H1 (cell line): ENCODE measurements around the gene GALNTL6. TPM values are rescaled to one million over a fixed set of nuclear protein-coding genes. Genes with fewer than 3 reads are reported as not detected.

Experiments used
- CTCF ChIA-PET: fragments of 300-600 bp; sonication (Branson Sonifier 250); formaldehyde crosslinking; loops from one replicate; lab custom pipeline; 2021; ENCODE audit not compliant: partially characterized antibody; lab: Charles Lee
- POLR2A ChIA-PET: fragments of 300-600 bp; sonication (Branson Sonifier 250); formaldehyde crosslinking; loops from one replicate; lab custom pipeline; 2021; ENCODE audit warnings: inconsistent platforms; ENCODE audit not compliant: partially characterized antibody; lab: Charles Lee
- DNase-seq, 2 experiments: peaks; one replicate each; pipeline versions ENCODE4 v3.0.0 to v3.0.0-alpha.2; 2010 to 2022; ENCODE audit warnings: low spot score in 2 of 2, low read depth in 1 of 2, mixed read lengths in 1 of 2
- FAIRE-seq: peaks from 2 replicates; lab custom pipeline; 2011; peaks lifted over from hg19 to GRCh38; lab: Jason Lieb, UNC
- H2AFZ ChIP-seq: 2 replicates; pipeline ENCODE4 v1.8.1; 2012; ENCODE audit warnings: low read length, inconsistent platforms
- H2AK5ac ChIP-seq: 2 replicates; pipeline ENCODE4 v1.6.1; 2013; ENCODE audit warnings: low read depth, low read length
- H2BK120ac ChIP-seq: replicated peaks from 2 replicates; pipeline ENCODE3; 2013; ENCODE audit warnings: low read depth, low read length, inconsistent platforms
- H2BK12ac ChIP-seq: 2 replicates; pipeline ENCODE4 v1.6.1; 2013; ENCODE audit warnings: low read depth, low read length
- H2BK15ac ChIP-seq: 2 replicates; pipeline ENCODE4 v1.6.1; 2013; ENCODE audit warnings: low read length
- H2BK20ac ChIP-seq: 2 replicates; pipeline ENCODE4 v1.6.1; 2013; ENCODE audit warnings: low read length
- H2BK5ac ChIP-seq: 2 replicates; pipeline ENCODE4 v1.6.1; 2013; ENCODE audit warnings: low read depth, low read length
- H3K14ac ChIP-seq: 2 replicates; pipeline ENCODE4 v1.6.1; 2013; ENCODE audit warnings: inconsistent platforms; ENCODE audit not compliant: insufficient read length
- H3K18ac ChIP-seq: 2 replicates; pipeline ENCODE4 v1.6.1; 2013; ENCODE audit warnings: low read length; ENCODE audit errors: extremely low read depth
- H3K23ac ChIP-seq: 2 replicates; pipeline ENCODE4 v1.6.1; 2013; ENCODE audit warnings: inconsistent platforms; ENCODE audit not compliant: insufficient read length
- H3K23me2 ChIP-seq: 2 replicates; pipeline ENCODE4 v1.6.1; 2013; ENCODE audit warnings: low read depth, low read length
- H3K27ac ChIP-seq: 2 replicates; pipeline ENCODE4 v1.6.1; 2011; ENCODE audit warnings: low read depth, low read length, inconsistent platforms
- H3K27me3 ChIP-seq, 4 experiments: replicated peaks in 1 of 4; 1 replicate in 1 of 4; 2 replicates in 3 of 4; pipeline versions ENCODE4 v1.6.1 to v1.8.1; 2011 to 2013; ENCODE audit warnings: low read length in 3 of 4, mild to moderate bottlenecking in 3 of 4, inconsistent platforms in 2 of 4, mixed read lengths in 2 of 4, moderate library complexity in 1 of 4; ENCODE audit not compliant: control insufficient read depth in 3 of 4, insufficient read depth in 3 of 4; ENCODE audit errors: extremely low read depth in 1 of 4
- H3K36me3 ChIP-seq, 4 experiments: 2 replicates each; pipeline versions ENCODE4 v1.6.1 to v1.8.1; 2011 to 2013; ENCODE audit warnings: mild to moderate bottlenecking in 4 of 4, low read length in 3 of 4, moderate library complexity in 2 of 4, control low read depth in 1 of 4, inconsistent platforms in 1 of 4; ENCODE audit not compliant: insufficient read depth in 4 of 4, control insufficient read depth in 2 of 4
- H3K4ac ChIP-seq: replicated peaks from 2 replicates; pipeline ENCODE3; 2013; ENCODE audit warnings: low read length, low read depth, mixed read lengths, inconsistent platforms; ENCODE audit not compliant: insufficient read length
- H3K4me1 ChIP-seq, 4 experiments: replicated peaks in 1 of 4; 1 replicate in 1 of 4; 2 replicates in 3 of 4; pipeline versions ENCODE4 v1.6.1 to v1.8.1; 2011 to 2013; ENCODE audit warnings: low read length in 3 of 4, inconsistent platforms in 2 of 4, mixed read lengths in 1 of 4; ENCODE audit not compliant: insufficient read depth in 4 of 4, control insufficient read depth in 3 of 4
- H3K4me2 ChIP-seq, 2 experiments: 2 replicates each; pipeline versions ENCODE4 v1.6.1 to v1.8.1; 2011 to 2013; ENCODE audit warnings: low read depth in 2 of 2, low read length in 2 of 2, control low read depth in 1 of 2, inconsistent platforms in 1 of 2, mild to moderate bottlenecking in 1 of 2; ENCODE audit not compliant: insufficient read depth in 1 of 2
- H3K4me3 ChIP-seq, 4 experiments: fragments of 200-600, 300-600 bp in 1 of 4; sonication (generic), shearing (Covaris generic), sonication (Bioruptor Twin) in 1 of 4; 2 replicates each; pipeline versions ENCODE4 v1.5.1 to v1.8.1; 2011 to 2016; ENCODE audit warnings: low read length in 4 of 4, low read depth in 3 of 4, control low read depth in 2 of 4, inconsistent platforms in 2 of 4, mild to moderate bottlenecking in 2 of 4, mixed read lengths in 1 of 4, moderate library complexity in 1 of 4; ENCODE audit not compliant: insufficient read depth in 2 of 4; ENCODE audit errors: extremely low read depth in 1 of 4
- H3K56ac ChIP-seq: replicated peaks from 2 replicates; pipeline ENCODE3; 2013; ENCODE audit warnings: low read depth, mild to moderate bottlenecking, mixed read lengths, low read length, inconsistent platforms; ENCODE audit not compliant: insufficient read length
- H3K79me1 ChIP-seq: 2 replicates; pipeline ENCODE4 v1.6.1; 2013; ENCODE audit warnings: low read depth, low read length, control low read depth
- H3K79me2 ChIP-seq, 2 experiments: 2 replicates each; pipeline versions ENCODE4 v1.6.1 to v1.8.1; 2012 to 2013; ENCODE audit warnings: low read length in 2 of 2, mild to moderate bottlenecking in 2 of 2, inconsistent platforms in 1 of 2; ENCODE audit not compliant: insufficient read depth in 2 of 2, control insufficient read depth in 1 of 2
- H3K9ac ChIP-seq, 4 experiments: replicated peaks in 1 of 4; 1 replicate in 1 of 4; 2 replicates in 3 of 4; pipeline versions ENCODE4 v1.6.1 to v1.8.1; 2011 to 2013; ENCODE audit warnings: low read depth in 3 of 4, low read length in 3 of 4, control low read depth in 2 of 4, mild to moderate bottlenecking in 2 of 4, moderate library complexity in 2 of 4, inconsistent platforms in 1 of 4; ENCODE audit errors: extremely low read depth in 1 of 4
- H3K9me3 ChIP-seq, 2 experiments: 2 replicates each; pipeline versions ENCODE4 v1.6.1 to v1.8.1; 2012 to 2013; ENCODE audit warnings: mild to moderate bottlenecking in 2 of 2, moderate library complexity in 2 of 2, control low read depth in 1 of 2, inconsistent platforms in 1 of 2, low read depth in 1 of 2, low read length in 1 of 2, mixed read lengths in 1 of 2; ENCODE audit not compliant: insufficient read depth in 2 of 2
- H4K20me1 ChIP-seq, 2 experiments: replicated peaks in 1 of 2; 2 replicates each; pipeline versions ENCODE3 to v1.8.1; 2011 to 2013; ENCODE audit warnings: inconsistent platforms in 2 of 2, low read length in 2 of 2, mild to moderate bottlenecking in 1 of 2; ENCODE audit not compliant: insufficient read depth in 2 of 2, control insufficient read depth in 1 of 2
- H4K5ac ChIP-seq: 2 replicates; pipeline ENCODE4 v1.6.1; 2013; ENCODE audit warnings: low read length, low read depth, mixed read lengths, inconsistent platforms; ENCODE audit not compliant: insufficient read length
- H4K8ac ChIP-seq: 2 replicates; pipeline ENCODE4 v1.8.0; 2013; ENCODE audit warnings: mild to moderate bottlenecking, moderate library complexity, low read length, inconsistent platforms; ENCODE audit not compliant: insufficient read depth; ENCODE audit errors: extremely low read depth
- H4K91ac ChIP-seq: replicated peaks from 2 replicates; pipeline ENCODE3; 2013; ENCODE audit warnings: low read length, mixed read lengths, inconsistent platforms; ENCODE audit not compliant: insufficient read length
- CREB1 ChIP-seq: IDR thresholded peaks from 2 replicates; pipeline ENCODE4 v1.6.1; 2012; ENCODE audit warnings: inconsistent platforms
- RBBP5 ChIP-seq: IDR thresholded peaks from 2 replicates; pipeline ENCODE4 v1.7.1; 2012; ENCODE audit warnings: low read depth, mild to moderate bottlenecking, inconsistent platforms, low read length, moderate library complexity, borderline replicate concordance
- SUZ12 ChIP-seq: fragments of 200-600 bp; sonication (generic); IDR thresholded peaks from 2 replicates; pipeline ENCODE4 v1.6.1; 2012; ENCODE audit warnings: mild to moderate bottlenecking, inconsistent platforms, low read length, moderate library complexity, mixed read lengths
- WGBS, 2 experiments: shearing (Covaris generic) in 1 of 2; methylation state at CpG; one replicate each; pipeline versions ENCODE4 v1.1.6 to v1.1.7; 2013 to 2015; ENCODE audit warnings: low lambda C conversion rate in 2 of 2, mixed read lengths in 2 of 2, inconsistent platforms in 1 of 2, low coverage in 1 of 2, missing lambda C conversion rate in 1 of 2; ENCODE audit not compliant: insufficient replicate concordance in 2 of 2, insufficient coverage in 1 of 2, insufficient read length in 1 of 2; ENCODE audit errors: extremely low coverage in 1 of 2, missing lambda C conversion rate in 1 of 2; 5-methylcytosine and 5-hydroxymethylcytosine counted together
- polyA plus RNA-seq, 7 experiments: library from polyadenylated mRNA; depleted of rRNA in 3 of 7; stranded (reverse) in 5 of 7; unstranded in 2 of 7; fragments of >200 nt in 5 of 7; fragments of 200-250 nt in 2 of 7; gene quantifications; 1 replicate in 5 of 7; 2 replicates in 1 of 7; 4 replicates in 1 of 7; pipeline versions ENCODE4 v1.2.1 to v1.2.3, GENCODE V29; 2011 to 2013; ENCODE audit warnings: missing spikeins in 2 of 7, mixed read lengths in 2 of 7
- total RNA-seq: library from RNA; stranded (reverse); fragmentation: NEBNext Ultra II Directional; extraction: Animal tissue kit (Norgen Biotek cat#: 25700); gene quantifications from 2 replicates; pipeline ENCODE4 v1.2.1, GENCODE V29; 2021

Gene GALNTL6
- total and polyA plus RNA-seq, 2 of the 8 experiments (the other 6 are each of a cell fraction or from before 2014, with no cell fraction given) = 0.03 to 0.32 TPM

- H3K14ac ChIP-seq = no peak overlapping the region
- H3K4ac ChIP-seq = no peak overlapping the region
- no peaks in the 10 kb centered on the region for H3K36me3 ChIP-seq
- POLR2A ChIA-PET = no interaction called here
- H2BK120ac ChIP-seq = no peak overlapping the region
- no peak for DNase-seq
- no peak overlapping the region for H4K8ac ChIP-seq
- no peak overlapping the region for H3K4me2 ChIP-seq
- no peak for TF ChIP-seq CREB1
- no peak for TF ChIP-seq RBBP5
- no peak for TF ChIP-seq SUZ12
- no peak overlapping the region for H2BK5ac ChIP-seq
- H3K23me2 ChIP-seq = no peaks in the 10 kb centered on the region
- H3K4me3 ChIP-seq = no peak overlapping the region
- 90 to 100% methylated on average over 1 to 3 of the region's 3 CpGs for WGBS, 2 experiments
- H3K79me1 ChIP-seq = no peaks in the 10 kb centered on the region
- H3K9ac ChIP-seq = no peak overlapping the region
- no peak overlapping the region for H3K27ac ChIP-seq
- CTCF ChIA-PET = no interaction called here
- H2AK5ac ChIP-seq = no peak overlapping the region
- no peaks in the 10 kb centered on the region for H3K4me1 ChIP-seq
- H4K20me1 ChIP-seq = no peaks in the 10 kb centered on the region
- no peak overlapping the region for H2AFZ ChIP-seq
- H4K5ac ChIP-seq = no peak overlapping the region
- H4K91ac ChIP-seq = no peak overlapping the region
- H2BK12ac ChIP-seq = no peak overlapping the region
- no peak overlapping the region for H2BK15ac ChIP-seq
- H3K9me3 ChIP-seq = no peaks in the 10 kb centered on the region
- no peak overlapping the region for H3K23ac ChIP-seq
- H3K79me2 ChIP-seq = no peaks in the 10 kb centered on the region
- H3K18ac ChIP-seq = no peak overlapping the region
- no peak overlapping the region for H3K56ac ChIP-seq
- no peak for FAIRE-seq
- H3K27me3 ChIP-seq = no peaks in the 10 kb centered on the region
- no peak overlapping the region for H2BK20ac ChIP-seq
Observed at GRCh38 chr4:171857302-171858012, 44.3 kb downstream of the GALNTL6 start.
